HepG2 (cell line): ENCODE results near the gene PEAK1.

ENCODE experiments used
- AFF4 ChIP-seq: sonication (generic); formaldehyde crosslinking; IDR thresholded peaks from 2 replicates; pipeline ENCODE4 v1.4.0; 2020; ENCODE audit warnings: missing genetic modification reagents
- CTCF ChIP-seq: sonication (generic); formaldehyde crosslinking; IDR thresholded peaks from 2 replicates; pipeline ENCODE4 v1.5.0; 2020; ENCODE audit warnings: mild to moderate bottlenecking, missing genetic modification reagents, moderate library complexity
- RELA ChIP-seq: sonication (generic); formaldehyde crosslinking; IDR thresholded peaks from 2 replicates; pipeline ENCODE4 v1.4.0; 2020; ENCODE audit warnings: missing genetic modification reagents

GRCh38 chr15:77387365-77388105 lies 32.4 kb downstream of the PEAK1 start:
- TF ChIP-seq AFF4 (CRISPR knock-in tag) (no peak), CTCF (CRISPR knock-in tag) (no peak), RELA (CRISPR knock-in tag) (no peak)
